GM12878 (cell line): Measurements from ENCODE around the gene KLRF2.

ENCODE experiments used
- CEBPB ChIP-seq, 2 experiments: fragments of 150-350 bp in 1 of 2; IDR thresholded peaks; 2 replicates each; pipeline ENCODE4 v1.6.1; 2012 to 2014; ENCODE audit warnings: low read depth in 2 of 2, low read length in 2 of 2, borderline replicate concordance in 1 of 2, inconsistent platforms in 1 of 2
- CHD1 ChIP-seq: IDR thresholded peaks from 2 replicates; pipeline ENCODE4 v1.6.1; 2012; ENCODE audit warnings: low read depth, low read length, improper control_type of control experiment
- CREB1 ChIP-seq: IDR thresholded peaks from 2 replicates; pipeline ENCODE4 v1.6.1; 2012; ENCODE audit warnings: low read depth, mild to moderate bottlenecking, inconsistent platforms
- CTCF ChIP-seq, 3 experiments: IDR thresholded peaks in 2 of 3; conservative IDR thresholded peaks in 1 of 3; 2 replicates each; pipeline ENCODE4 v1.5.1; 2011; ENCODE audit warnings: low read depth in 3 of 3, low read length in 3 of 3, mild to moderate bottlenecking in 3 of 3, control low read depth in 2 of 3, moderate library complexity in 2 of 3, inconsistent platforms in 1 of 3, mixed read lengths in 1 of 3; ENCODE audit not compliant: control insufficient read depth in 2 of 3, insufficient read depth in 1 of 3; ENCODE audit errors: extremely low read depth in 1 of 3
- EZH2 ChIP-seq: IDR thresholded peaks from 2 replicates; pipeline ENCODE4 v1.6.1; 2012; ENCODE audit warnings: low read depth, mild to moderate bottlenecking, control low read depth, inconsistent platforms, low read length, borderline replicate concordance; ENCODE audit not compliant: control insufficient read depth
- HDGF ChIP-seq: fragments of 450-650 bp; IDR thresholded peaks from 2 replicates; pipeline ENCODE4 v1.6.1; 2016; ENCODE audit warnings: antibody characterized with exemption
- POLR2A ChIP-seq: IDR thresholded peaks from 2 replicates; pipeline ENCODE4 v1.6.1; 2011; ENCODE audit warnings: low read depth, mild to moderate bottlenecking, low read length
- RFX5 ChIP-seq: IDR thresholded peaks from 2 replicates; pipeline ENCODE4 v1.6.1; 2011; ENCODE audit warnings: low read depth, low read length, improper control_type of control experiment
- TF ChIP-seq, protein P1 (sequence below): IDR thresholded peaks from 2 replicates; pipeline ENCODE4 v1.6.1; 2011; ENCODE audit warnings: borderline replicate concordance, low read depth, mild to moderate bottlenecking, moderate library complexity, low read length; ENCODE audit not compliant: insufficient read depth, poor library complexity, severe bottlenecking

DNA sequence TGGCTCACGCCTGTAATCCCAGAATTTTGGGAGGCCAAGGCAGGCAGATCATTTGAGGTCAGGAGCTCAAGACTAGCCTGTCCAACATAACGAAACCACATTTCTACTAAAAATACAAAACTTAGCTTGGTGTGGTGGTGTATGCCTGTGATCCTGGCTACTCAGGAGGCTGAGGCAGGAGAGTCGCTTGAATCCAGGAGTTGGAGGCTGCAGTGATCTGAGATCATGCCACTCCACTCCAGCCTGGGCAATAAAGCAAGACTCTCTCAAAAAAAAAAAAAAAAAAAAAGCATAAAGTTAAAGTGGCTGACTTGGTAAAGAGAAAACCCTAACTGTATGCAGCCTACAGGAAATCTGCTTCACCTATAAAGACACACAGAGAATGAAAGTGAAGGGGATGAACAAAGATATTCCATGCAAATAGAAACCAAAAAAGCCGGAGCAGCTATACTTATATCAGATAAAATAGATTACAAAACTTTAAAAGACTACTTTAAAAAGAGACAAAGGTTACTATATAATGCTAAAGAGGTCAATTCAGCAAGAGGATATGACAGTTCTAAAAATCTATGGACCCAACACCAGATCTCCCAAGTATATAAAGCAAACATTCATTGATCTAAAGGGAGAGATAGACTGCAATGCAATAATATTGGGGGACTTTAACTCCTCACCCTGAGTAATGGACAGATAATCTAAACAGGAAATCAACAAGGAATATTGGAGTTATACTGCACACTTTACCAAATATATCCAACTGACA lies 16.2 kb upstream of the KLRF2 start:
- TF ChIP-seq POLR2A (no peak), CEBPB (IDR thresholded peaks at IDR 0.05; ENCODE audit: borderline replicate concordance in 1 of 2, low read depth in 2 of 2, low read length in 2 of 2) (no peak), CTCF (IDR thresholded peaks at IDR 0.05 in 2 of 3, conservative IDR thresholded peaks at IDR 0.05 in 1 of 3; ENCODE audit: control insufficient read depth in 2 of 3, extremely low read depth in 1 of 3, insufficient read depth in 1 of 3, low read depth in 3 of 3, low read length in 3 of 3) (no peak), EZH2 (no peak), RFX5 (no peak), CHD1 (no peak), HDGF (no peak), CREB1 (no peak)
- TF ChIP-seq, protein P1, sequence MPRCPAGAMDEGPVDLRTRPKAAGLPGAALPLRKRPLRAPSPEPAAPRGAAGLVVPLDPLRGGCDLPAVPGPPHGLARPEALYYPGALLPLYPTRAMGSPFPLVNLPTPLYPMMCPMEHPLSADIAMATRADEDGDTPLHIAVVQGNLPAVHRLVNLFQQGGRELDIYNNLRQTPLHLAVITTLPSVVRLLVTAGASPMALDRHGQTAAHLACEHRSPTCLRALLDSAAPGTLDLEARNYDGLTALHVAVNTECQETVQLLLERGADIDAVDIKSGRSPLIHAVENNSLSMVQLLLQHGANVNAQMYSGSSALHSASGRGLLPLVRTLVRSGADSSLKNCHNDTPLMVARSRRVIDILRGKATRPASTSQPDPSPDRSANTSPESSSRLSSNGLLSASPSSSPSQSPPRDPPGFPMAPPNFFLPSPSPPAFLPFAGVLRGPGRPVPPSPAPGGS = no peak
